Right ventricle myocardium superior (tissue), 1 donor: ENCODE data around the gene PAK1IP1. TPM values are rescaled to one million over a fixed set of nuclear protein-coding genes. Genes with fewer than 3 reads are reported as not detected.
"Not testable (repeated sequence)": the region's sequence is repeated elsewhere in the genome, so short reads cannot be mapped to it uniquely, and the experiment has no call there.

Experiments
- ATAC-seq: fragments of 200-7000 bp; cut with Tn5 transposase; one replicate; pipeline ENCODE4 v1.9.1; 2020; ENCODE audit warnings: mild to moderate bottlenecking; ENCODE audit not compliant: poor library complexity
- DNase-seq: peaks from one replicate; pipeline ENCODE4 v3.0.0-alpha.2; 2020
- intact Hi-C: fragments of 100-400 bp; cut with DNase I; formaldehyde crosslinking; loops from one replicate; pipeline ENCODE4 v1.11.2; 2022
- long read RNA-seq: library from polyadenylated mRNA; unstranded; transcript quantifications from one replicate; pipeline ENCODE4 v2.0.0, GENCODE V29; 2021
- total RNA-seq: library from RNA; stranded (reverse); fragmentation: NEBNext Ultra II Directional; extraction: Animal tissue kit (Norgen Biotek cat#: 25700); gene quantifications from one replicate; pipeline ENCODE4 v1.2.1, GENCODE V29; 2021
- donor health status: DM: no; HTN: yes; CAD: no; lungs with severe emphysema.

The PAK1IP1 gene
- total RNA-seq: 10.4 TPM
- long read RNA-seq, transcript PAK1IP1-201 (10 exons, 1,800 nt): major isoform, 13 of 17 reads
- long read RNA-seq, partial matches to known transcripts: 0 of 17 reads
- long read RNA-seq, other reads (novel, unspliced or antisense): 4 of 17 reads

- peak; percentile 100 for ATAC-seq
- intact Hi-C loops: loop anchor here (2.0 kb wide), 1 partner anchor 184 kb away; no protein-coding TSS in a partner anchor
- peak; percentile 96 for DNase-seq
Measured at GRCh38 chr6:10694302-10695085, at the start of gene PAK1IP1, which contains the start of gene C6orf52. Gene PAK1IP1, plus strand, starts transcription at chr6:10694972. Its CDS starts 14 bp downstream, at chr6:10694986. Gene C6orf52, minus strand, starts transcription at chr6:10694616. Its CDS starts 7,066 bp downstream, at chr6:10687550.

GRCh38 chr6:10655508-10656055 lies 39.2 kb upstream of the PAK1IP1 start:
- DNase-seq (no peak), ATAC-seq (no peak)
- intact Hi-C loops: no loop called here

- intact Hi-C loops: no loop called here
- ATAC-seq: no peak
- DNase-seq: no peak
Measured at GRCh38 chr6:10658910-10659698, 35.7 kb upstream of the PAK1IP1 start.

GRCh38 chr6:10659699-10660348 lies 34.9 kb upstream of the PAK1IP1 start:
- no peak for DNase-seq
- intact Hi-C loops: no loop called here
- ATAC-seq: peak; percentile 65

- ATAC-seq, intact Hi-C loops, DNase-seq: not testable (repeated sequence)
Measured at GRCh38 chr6:10660431-10661191, 34.2 kb upstream of the PAK1IP1 start.

GRCh38 chr6:10662207-10662606 lies 32.6 kb upstream of the PAK1IP1 start:
- DNase-seq: no peak
- intact Hi-C loops: no loop called here
- ATAC-seq: no peak

GRCh38 chr6:10662742-10663141 lies 32.0 kb upstream of the PAK1IP1 start:
- ATAC-seq (no peak), DNase-seq (no peak)
- intact Hi-C loops: no loop called here

- ATAC-seq, intact Hi-C loops, DNase-seq: not testable (repeated sequence)
Measured at GRCh38 chr6:10665595-10665994, 29.2 kb upstream of the PAK1IP1 start.

- ATAC-seq (no peak), DNase-seq (no peak)
- intact Hi-C loops: no loop called here
Measured at GRCh38 chr6:10668126-10668917, 26.4 kb upstream of the PAK1IP1 start.

GRCh38 chr6:10676403-10676802 lies 18.4 kb upstream of the PAK1IP1 start:
- no peak for DNase-seq
- intact Hi-C loops: no loop called here
- no peak for ATAC-seq

- intact Hi-C loops: no loop called here
- ATAC-seq (no peak), DNase-seq (no peak)
Measured at GRCh38 chr6:10678456-10678855, 16.3 kb upstream of the PAK1IP1 start.

- ATAC-seq (no peak), DNase-seq (no peak)
- intact Hi-C loops: no loop called here
Measured at GRCh38 chr6:10681795-10682194, 13.0 kb upstream of the PAK1IP1 start.

GRCh38 chr6:10682355-10682988 lies 12.3 kb upstream of the PAK1IP1 start:
- intact Hi-C loops: no loop called here
- ATAC-seq (no peak), DNase-seq (no peak)

- ATAC-seq (no peak), DNase-seq (no peak)
- intact Hi-C loops: no loop called here
Measured at GRCh38 chr6:10684618-10685017, 10.2 kb upstream of the PAK1IP1 start.

- intact Hi-C loops: no loop called here
- no peak for ATAC-seq
- DNase-seq: no peak
Measured at GRCh38 chr6:10685092-10685915, 9.5 kb upstream of the PAK1IP1 start.

GRCh38 chr6:10686901-10687300 lies 7.9 kb upstream of the PAK1IP1 start:
- DNase-seq (no peak), ATAC-seq (no peak)
- intact Hi-C loops: no loop called here
